Esophagus (tissue), 2 donors: ENCODE data around the gene PRUNE2. TPM values are rescaled to one million over a fixed set of nuclear protein-coding genes. Genes with fewer than 3 reads are reported as not detected.
"Not testable (repeated sequence)": the region's sequence is repeated elsewhere in the genome, so short reads cannot be mapped to it uniquely, and the experiment has no call there.

Experiments used
- H3K27ac ChIP-seq, 2 donors: one replicate each; pipeline ENCODE4 v1.5.1; 2013; ENCODE audit warnings: low read depth in 2 of 2, mild to moderate bottlenecking in 2 of 2, inconsistent platforms in 1 of 2, low read length in 1 of 2, moderate library complexity in 1 of 2
- H3K27me3 ChIP-seq, 2 donors: one replicate each; pipeline ENCODE4 v1.6.1; 2013; ENCODE audit warnings: low read length in 2 of 2, control low read depth in 1 of 2, mild to moderate bottlenecking in 1 of 2; ENCODE audit not compliant: insufficient read depth in 2 of 2, control insufficient read depth in 1 of 2
- H3K36me3 ChIP-seq, 2 donors: one replicate each; pipeline ENCODE4 v1.6.1; 2013; ENCODE audit warnings: low read length in 1 of 2; ENCODE audit not compliant: control insufficient read depth in 2 of 2, insufficient read depth in 2 of 2
- H3K4me1 ChIP-seq, 2 donors: one replicate each; pipeline ENCODE4 v1.6.1; 2013; ENCODE audit warnings: low read length in 1 of 2; ENCODE audit not compliant: control insufficient read depth in 2 of 2, insufficient read depth in 2 of 2
- H3K4me3 ChIP-seq, 2 donors: one replicate each; pipeline ENCODE4 v1.5.1; 2013; ENCODE audit warnings: low read length in 2 of 2, mild to moderate bottlenecking in 2 of 2, low read depth in 1 of 2, moderate library complexity in 1 of 2
- H3K9me3 ChIP-seq, 2 donors: one replicate each; pipeline ENCODE4 v1.6.1; 2013; ENCODE audit warnings: mild to moderate bottlenecking in 2 of 2, low read depth in 1 of 2, low read length in 1 of 2, moderate library complexity in 1 of 2; ENCODE audit not compliant: control insufficient read depth in 2 of 2, insufficient read depth in 1 of 2
- WGBS, 2 donors: extraction: QIAGEN DNeasy Blood & Tissue Kit; methylation state at CpG; one replicate each; pipeline ENCODE4 v1.1.7; 2013; 5-methylcytosine and 5-hydroxymethylcytosine counted together
- polyA plus RNA-seq, 2 donors: library from polyadenylated mRNA; stranded (reverse); fragments of 200-250 nt; gene quantifications; one replicate each; pipeline ENCODE4 v1.2.3, GENCODE V29; 2013
- donor health status: healthy with polysubstance abuse.
- donor health status: Bipolar disorder and iron deficiency.

Gene PRUNE2
- polyA plus RNA-seq, 2 donors = 8.1 to 40.7 TPM

- H3K4me1 ChIP-seq = no peaks in the 10 kb centered on the region
- no peaks in the 10 kb centered on the region for H3K36me3 ChIP-seq
- 25 to 29% methylated on average over 1 of the region's 1 CpG for WGBS, 2 donors
- H3K4me3 ChIP-seq = no peak overlapping the region
- no peak overlapping the region for H3K27ac ChIP-seq
- H3K9me3 ChIP-seq = peaks cover 0 to 2% of the 10 kb centered on the region in 2 donors
- H3K27me3 ChIP-seq = no peaks in the 10 kb centered on the region
Measured at GRCh38 chr9:76667521-76667957, 238.4 kb downstream of the PRUNE2 start.

- H3K9me3 ChIP-seq, H3K4me3 ChIP-seq, H3K27ac ChIP-seq, H3K36me3 ChIP-seq, H3K27me3 ChIP-seq, H3K4me1 ChIP-seq: not testable (repeated sequence)
- WGBS, 2 donors = 69 to 85% methylated on average over 11 of the region's 11 CpGs
Measured at GRCh38 chr9:76665966-76666365, 239.9 kb downstream of the PRUNE2 start.

- Histone ChIP-seq H3K9me3 (peaks cover 0 to 2% of the 10 kb centered on the region in 2 donors), H3K4me3 (no peak overlapping the region), H3K36me3 (no peaks in the 10 kb centered on the region), H3K27ac (no peak overlapping the region), H3K4me1 (no peaks in the 10 kb centered on the region), H3K27me3 (no peaks in the 10 kb centered on the region)
- WGBS, 2 donors = 78 to 85% methylated on average over 5 of the region's 5 CpGs
Measured at GRCh38 chr9:76665458-76665857, 240.5 kb downstream of the PRUNE2 start.

- WGBS, 2 donors = 64 to 91% methylated on average over 1 of the region's 1 CpG
- H3K4me1 ChIP-seq = no peaks in the 10 kb centered on the region
- no peaks in the 10 kb centered on the region for H3K27me3 ChIP-seq
- peaks cover 0 to 2% of the 10 kb centered on the region in 2 donors for H3K9me3 ChIP-seq
- H3K4me3 ChIP-seq = no peak overlapping the region
- no peak overlapping the region for H3K27ac ChIP-seq
- no peaks in the 10 kb centered on the region for H3K36me3 ChIP-seq
Measured at GRCh38 chr9:76664120-76664519, 241.8 kb downstream of the PRUNE2 start.

- Histone ChIP-seq H3K4me3 (no peak overlapping the region), H3K9me3 (peaks cover 0 to 2% of the 10 kb centered on the region in 2 donors), H3K4me1 (no peaks in the 10 kb centered on the region), H3K27me3 (no peaks in the 10 kb centered on the region), H3K36me3 (no peaks in the 10 kb centered on the region), H3K27ac (no peak overlapping the region)
- WGBS, 2 donors = 45 to 46% methylated on average over 6 of the region's 6 CpGs
Measured at GRCh38 chr9:76662476-76663281, 243.2 kb downstream of the PRUNE2 start.

GRCh38 chr9:76658510-76659231 is 247.2 kb downstream of the PRUNE2 start:
- H3K27me3 ChIP-seq = no peaks in the 10 kb centered on the region
- H3K36me3 ChIP-seq = no peaks in the 10 kb centered on the region
- no peaks in the 10 kb centered on the region for H3K9me3 ChIP-seq
- 49 to 57% methylated on average over 6 of the region's 6 CpGs for WGBS, 2 donors
- H3K4me3 ChIP-seq = no peak overlapping the region
- H3K4me1 ChIP-seq = no peaks in the 10 kb centered on the region
- no peak overlapping the region for H3K27ac ChIP-seq

GRCh38 chr9:76657265-76657664 is 248.6 kb downstream of the PRUNE2 start:
- Histone ChIP-seq H3K9me3 (no peaks in the 10 kb centered on the region), H3K4me1 (no peaks in the 10 kb centered on the region), H3K27ac (no peak overlapping the region), H3K27me3 (no peaks in the 10 kb centered on the region), H3K36me3 (no peaks in the 10 kb centered on the region), H3K4me3 (no peak overlapping the region)

GRCh38 chr9:76655971-76656370 is 249.9 kb downstream of the PRUNE2 start:
- Histone ChIP-seq H3K27ac (no peak overlapping the region), H3K36me3 (no peaks in the 10 kb centered on the region), H3K27me3 (no peaks in the 10 kb centered on the region), H3K4me3 (no peak overlapping the region), H3K9me3 (no peaks in the 10 kb centered on the region), H3K4me1 (no peaks in the 10 kb centered on the region)
- WGBS, 2 donors = 70 to 71% methylated on average over 4 of the region's 4 CpGs

GRCh38 chr9:76655121-76655541 is 250.8 kb downstream of the PRUNE2 start:
- Histone ChIP-seq H3K27me3 (no peaks in the 10 kb centered on the region), H3K9me3 (no peaks in the 10 kb centered on the region), H3K36me3 (no peaks in the 10 kb centered on the region), H3K4me1 (no peaks in the 10 kb centered on the region), H3K27ac (no peak overlapping the region), H3K4me3 (no peak overlapping the region)
- 62 to 74% methylated on average over 6 of the region's 6 CpGs for WGBS, 2 donors
